Panc1 (cell line): Measurements from ENCODE around the gene VSIG8. TPM values are rescaled to one million over a fixed set of nuclear protein-coding genes. Genes with fewer than 3 reads are reported as not detected.

ENCODE experiments used
- ATAC-seq: fragments of 200-7000 bp; cut with Tn5 transposase; 2 replicates; pipeline ENCODE4 v1.9.1; 2020; ENCODE audit warnings: mild to moderate bottlenecking, moderate library complexity
- BruUV-seq: library from RNA; stranded (reverse); fragments of 400-500 nt; replicated peaks from 2 replicates; lab custom pipeline; 2021; lab: Mats Ljungman, UMichigan
- CTCF ChIA-PET: fragments of 300-600 bp; sonication (Branson Sonifier 250); formaldehyde crosslinking; loops from one replicate; lab custom pipeline; 2022; ENCODE audit warnings: antibody characterized with exemption; lab: Charles Lee
- POLR2A ChIA-PET: fragments of 300-600 bp; sonication (Branson Sonifier 250); formaldehyde crosslinking; loops from one replicate; lab custom pipeline; 2022; ENCODE audit warnings: antibody characterized with exemption; lab: Charles Lee
- DNase-seq: peaks from one replicate; pipeline ENCODE4 v3.0.0-alpha.2; 2010; ENCODE audit warnings: low read depth, low spot score
- H3K27ac ChIP-seq: 2 replicates; pipeline ENCODE4 v1.5.1; 2011; ENCODE audit warnings: mild to moderate bottlenecking, low read length, inconsistent platforms
- H3K27me3 ChIP-seq: fragments of 200-500 bp; sonication (Bioruptor generic); 2 replicates; pipeline ENCODE4 v1.6.0; 2014; ENCODE audit warnings: low read length, inconsistent platforms; ENCODE audit not compliant: control insufficient read depth, insufficient read depth
- H3K36me3 ChIP-seq: fragments of 200-500 bp; sonication (Bioruptor generic); 2 replicates; pipeline ENCODE4 v1.5.1; 2014; ENCODE audit warnings: inconsistent platforms, mild to moderate bottlenecking, low read length, moderate library complexity; ENCODE audit not compliant: control insufficient read depth, insufficient read depth
- H3K4me1 ChIP-seq: 2 replicates; pipeline ENCODE4 v1.5.1; 2011; ENCODE audit warnings: inconsistent platforms, mild to moderate bottlenecking, low read length, moderate library complexity; ENCODE audit not compliant: control insufficient read depth, insufficient read depth
- H3K4me3 ChIP-seq, 2 experiments: 2 replicates each; pipeline ENCODE4 v1.5.1; 2011 to 2012; ENCODE audit warnings: low read depth in 2 of 2, low read length in 2 of 2, mild to moderate bottlenecking in 2 of 2, inconsistent platforms in 1 of 2, moderate library complexity in 1 of 2
- H3K9me3 ChIP-seq: fragments of 200-500 bp; sonication (Bioruptor generic); 2 replicates; pipeline ENCODE4 v1.5.1; 2014; ENCODE audit warnings: low read depth, mild to moderate bottlenecking, inconsistent platforms, low read length, moderate library complexity; ENCODE audit not compliant: control insufficient read depth, insufficient read depth
- POLR2AphosphoS5 ChIP-seq: IDR thresholded peaks from 2 replicates; pipeline ENCODE4 v1.6.1; 2012; ENCODE audit warnings: mild to moderate bottlenecking, low read depth, low read length, moderate library complexity
- SIN3A ChIP-seq: IDR thresholded peaks from 2 replicates; pipeline ENCODE4 v1.6.1; 2012; ENCODE audit warnings: low read depth, mild to moderate bottlenecking, low read length, moderate library complexity, borderline replicate concordance; ENCODE audit not compliant: insufficient read depth
- TCF7L2 ChIP-seq: IDR thresholded peaks from 2 replicates; pipeline ENCODE4 v1.6.1; 2011; ENCODE audit warnings: mild to moderate bottlenecking, low read depth, low read length, inconsistent platforms
- in situ Hi-C: cut with HindIII; loops from 2 replicates; pipeline ENCODE4 v1.10.0; 2016; ENCODE audit warnings: low sequenced_read_pairs, low pct_unique_long_range_greater_than_20kb
- intact Hi-C: fragments of 100-400 bp; cut with micrococcal nuclease; formaldehyde crosslinking; loops from one replicate; pipeline ENCODE4 v1.10.0; 2022; ENCODE audit not compliant: unreplicated experiment
- total RNA-seq: library from RNA; stranded (reverse); gene quantifications from one replicate; pipeline ENCODE4 v1.2.1, GENCODE V29; 2021; ENCODE audit not compliant: unreplicated experiment
- TF ChIP-seq, protein P1 (sequence below), 2 experiments: IDR thresholded peaks; 2 replicates each; pipeline ENCODE4 v1.6.1; 2011 to 2012; ENCODE audit warnings: low read depth in 2 of 2, control low read depth in 1 of 2, low read length in 1 of 2, mild to moderate bottlenecking in 1 of 2, moderate library complexity in 1 of 2; ENCODE audit not compliant: insufficient read depth in 1 of 2
- TF ChIP-seq, protein P2 (sequence below): fragments of 450-650 bp; IDR thresholded peaks from 2 replicates; pipeline ENCODE4 v1.5.1; 2017; ENCODE audit warnings: mild to moderate bottlenecking

Gene VSIG8
- total RNA-seq, 1 experiment from 2014 or later, result not detected

DNA sequence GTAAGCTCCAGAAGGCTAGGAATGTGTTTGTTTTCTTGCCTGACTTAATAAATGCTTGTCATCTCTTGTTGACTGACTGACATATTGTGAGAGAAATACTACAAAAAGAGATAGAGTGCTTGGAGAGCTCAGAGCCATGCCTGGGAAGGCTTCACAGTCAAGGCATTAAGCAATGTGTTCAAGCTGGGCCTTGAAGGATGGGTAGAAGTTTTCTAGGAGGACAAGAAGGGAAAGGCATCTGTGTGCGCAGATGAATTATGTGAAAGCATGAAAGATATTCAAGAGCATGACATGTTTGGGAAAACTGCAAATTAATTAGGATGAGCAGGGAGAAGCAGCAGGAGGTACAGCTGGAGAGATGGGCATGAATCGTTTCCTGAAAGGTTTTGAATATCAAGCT lies 30.1 kb downstream of the VSIG8 start:
- Histone ChIP-seq H3K4me3 (no peak overlapping the region), H3K27ac (no peak overlapping the region), H3K27me3 (no peaks in the 10 kb centered on the region), H3K4me1 (no peaks in the 10 kb centered on the region), H3K36me3 (no peaks in the 10 kb centered on the region), H3K9me3 (no peaks in the 10 kb centered on the region)
- no peak for DNase-seq
- ChIA-PET CTCF (no interaction called here), POLR2A (no interaction called here)
- intact Hi-C loops (no loop called here), in situ Hi-C loops (no loop called here)
- ATAC-seq, result no peak
- no TSS peak for BruUV-seq
- TF ChIP-seq TCF7L2 (no peak), SIN3A (no peak), POLR2AphosphoS5 (no peak)
- TF ChIP-seq, protein P1, sequence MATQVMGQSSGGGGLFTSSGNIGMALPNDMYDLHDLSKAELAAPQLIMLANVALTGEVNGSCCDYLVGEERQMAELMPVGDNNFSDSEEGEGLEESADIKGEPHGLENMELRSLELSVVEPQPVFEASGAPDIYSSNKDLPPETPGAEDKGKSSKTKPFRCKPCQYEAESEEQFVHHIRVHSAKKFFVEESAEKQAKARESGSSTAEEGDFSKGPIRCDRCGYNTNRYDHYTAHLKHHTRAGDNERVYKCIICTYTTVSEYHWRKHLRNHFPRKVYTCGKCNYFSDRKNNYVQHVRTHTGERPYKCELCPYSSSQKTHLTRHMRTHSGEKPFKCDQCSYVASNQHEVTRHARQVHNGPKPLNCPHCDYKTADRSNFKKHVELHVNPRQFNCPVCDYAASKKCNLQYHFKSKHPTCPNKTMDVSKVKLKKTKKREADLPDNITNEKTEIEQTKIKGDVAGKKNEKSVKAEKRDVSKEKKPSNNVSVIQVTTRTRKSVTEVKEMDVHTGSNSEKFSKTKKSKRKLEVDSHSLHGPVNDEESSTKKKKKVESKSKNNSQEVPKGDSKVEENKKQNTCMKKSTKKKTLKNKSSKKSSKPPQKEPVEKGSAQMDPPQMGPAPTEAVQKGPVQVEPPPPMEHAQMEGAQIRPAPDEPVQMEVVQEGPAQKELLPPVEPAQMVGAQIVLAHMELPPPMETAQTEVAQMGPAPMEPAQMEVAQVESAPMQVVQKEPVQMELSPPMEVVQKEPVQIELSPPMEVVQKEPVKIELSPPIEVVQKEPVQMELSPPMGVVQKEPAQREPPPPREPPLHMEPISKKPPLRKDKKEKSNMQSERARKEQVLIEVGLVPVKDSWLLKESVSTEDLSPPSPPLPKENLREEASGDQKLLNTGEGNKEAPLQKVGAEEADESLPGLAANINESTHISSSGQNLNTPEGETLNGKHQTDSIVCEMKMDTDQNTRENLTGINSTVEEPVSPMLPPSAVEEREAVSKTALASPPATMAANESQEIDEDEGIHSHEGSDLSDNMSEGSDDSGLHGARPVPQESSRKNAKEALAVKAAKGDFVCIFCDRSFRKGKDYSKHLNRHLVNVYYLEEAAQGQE (IDR thresholded peaks at IDR 0.05; ENCODE audit: insufficient read depth in 1 of 2, low read depth in 2 of 2, low read length in 1 of 2), result no peak
- TF ChIP-seq, protein P2, sequence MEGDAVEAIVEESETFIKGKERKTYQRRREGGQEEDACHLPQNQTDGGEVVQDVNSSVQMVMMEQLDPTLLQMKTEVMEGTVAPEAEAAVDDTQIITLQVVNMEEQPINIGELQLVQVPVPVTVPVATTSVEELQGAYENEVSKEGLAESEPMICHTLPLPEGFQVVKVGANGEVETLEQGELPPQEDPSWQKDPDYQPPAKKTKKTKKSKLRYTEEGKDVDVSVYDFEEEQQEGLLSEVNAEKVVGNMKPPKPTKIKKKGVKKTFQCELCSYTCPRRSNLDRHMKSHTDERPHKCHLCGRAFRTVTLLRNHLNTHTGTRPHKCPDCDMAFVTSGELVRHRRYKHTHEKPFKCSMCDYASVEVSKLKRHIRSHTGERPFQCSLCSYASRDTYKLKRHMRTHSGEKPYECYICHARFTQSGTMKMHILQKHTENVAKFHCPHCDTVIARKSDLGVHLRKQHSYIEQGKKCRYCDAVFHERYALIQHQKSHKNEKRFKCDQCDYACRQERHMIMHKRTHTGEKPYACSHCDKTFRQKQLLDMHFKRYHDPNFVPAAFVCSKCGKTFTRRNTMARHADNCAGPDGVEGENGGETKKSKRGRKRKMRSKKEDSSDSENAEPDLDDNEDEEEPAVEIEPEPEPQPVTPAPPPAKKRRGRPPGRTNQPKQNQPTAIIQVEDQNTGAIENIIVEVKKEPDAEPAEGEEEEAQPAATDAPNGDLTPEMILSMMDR, result no peak

DNA sequence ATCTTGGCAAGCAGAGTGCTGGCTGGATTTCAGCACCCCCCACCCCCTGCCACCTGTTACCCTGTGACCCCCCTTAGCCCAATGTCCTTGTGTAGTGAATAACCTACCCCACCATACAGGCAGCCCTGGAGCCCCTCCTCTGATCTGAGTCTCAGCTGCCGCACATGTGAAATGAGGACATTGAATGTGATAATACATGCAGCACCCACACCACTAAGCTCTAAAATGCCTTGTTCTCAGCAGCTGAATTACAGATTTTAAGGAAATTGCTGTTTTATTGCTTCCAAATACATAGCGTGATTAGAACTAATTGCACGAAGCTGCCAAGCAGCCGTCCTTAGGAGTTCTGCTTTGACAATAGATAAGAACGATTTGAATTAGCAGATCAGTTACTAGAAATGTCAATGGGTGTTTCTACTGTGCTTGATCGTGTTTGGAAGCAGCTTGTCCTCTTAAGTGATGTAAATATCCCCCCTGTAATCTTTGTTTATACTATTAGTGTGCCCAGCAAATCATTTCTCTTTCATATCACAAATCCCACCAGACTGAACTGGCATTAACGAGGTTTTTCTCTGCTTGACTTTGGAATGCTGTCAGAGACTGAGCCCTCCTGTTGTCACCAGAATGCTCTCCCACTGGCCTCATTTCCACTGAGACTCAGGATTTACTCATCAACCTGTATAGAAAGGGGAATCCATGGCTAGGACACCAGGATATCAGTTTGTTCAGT lies 30.9 kb downstream of the VSIG8 start:
- no peaks in the 10 kb centered on the region for H3K27me3 ChIP-seq
- ATAC-seq (no peak), DNase-seq (no peak)
- H3K27ac ChIP-seq, result no peak overlapping the region
- no peaks in the 10 kb centered on the region for H3K9me3 ChIP-seq
- ChIA-PET CTCF (no interaction called here), POLR2A (no interaction called here)
- no peaks in the 10 kb centered on the region for H3K4me1 ChIP-seq
- BruUV-seq, result no TSS peak
- intact Hi-C loops, result no loop called here
- in situ Hi-C loops, result no loop called here
- H3K36me3 ChIP-seq, result no peaks in the 10 kb centered on the region
- H3K4me3 ChIP-seq, result no peak overlapping the region
- TF ChIP-seq, protein P2, result no peak
- TF ChIP-seq, protein P1 (IDR thresholded peaks at IDR 0.05; ENCODE audit: insufficient read depth in 1 of 2, low read depth in 2 of 2, low read length in 1 of 2), result no peak
- TF ChIP-seq SIN3A (no peak), POLR2AphosphoS5 (no peak), TCF7L2 (no peak)
